ENCODE results near the gene SH2D1B.

DNA sequence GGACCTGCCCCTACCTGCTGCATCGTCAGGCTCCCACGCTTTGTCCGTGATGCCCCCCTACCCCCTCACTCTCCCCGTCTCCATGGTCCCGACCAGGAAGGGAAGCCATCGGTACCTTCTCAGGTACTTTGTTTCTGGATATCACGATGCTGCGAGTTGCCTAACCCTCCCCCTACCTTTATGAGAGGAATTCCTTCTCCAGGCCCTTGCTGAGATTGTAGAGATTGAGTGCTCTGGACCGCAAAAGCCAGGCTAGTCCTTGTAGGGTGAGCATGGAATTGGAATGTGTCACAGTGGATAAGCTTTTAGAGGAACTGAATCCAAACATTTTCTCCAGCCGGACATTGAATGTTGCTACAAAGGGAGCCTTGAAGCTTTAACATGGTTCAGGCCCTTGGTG is 44.2 kb downstream of the SH2D1B start:
- TF ChIP-seq, protein P1, sequence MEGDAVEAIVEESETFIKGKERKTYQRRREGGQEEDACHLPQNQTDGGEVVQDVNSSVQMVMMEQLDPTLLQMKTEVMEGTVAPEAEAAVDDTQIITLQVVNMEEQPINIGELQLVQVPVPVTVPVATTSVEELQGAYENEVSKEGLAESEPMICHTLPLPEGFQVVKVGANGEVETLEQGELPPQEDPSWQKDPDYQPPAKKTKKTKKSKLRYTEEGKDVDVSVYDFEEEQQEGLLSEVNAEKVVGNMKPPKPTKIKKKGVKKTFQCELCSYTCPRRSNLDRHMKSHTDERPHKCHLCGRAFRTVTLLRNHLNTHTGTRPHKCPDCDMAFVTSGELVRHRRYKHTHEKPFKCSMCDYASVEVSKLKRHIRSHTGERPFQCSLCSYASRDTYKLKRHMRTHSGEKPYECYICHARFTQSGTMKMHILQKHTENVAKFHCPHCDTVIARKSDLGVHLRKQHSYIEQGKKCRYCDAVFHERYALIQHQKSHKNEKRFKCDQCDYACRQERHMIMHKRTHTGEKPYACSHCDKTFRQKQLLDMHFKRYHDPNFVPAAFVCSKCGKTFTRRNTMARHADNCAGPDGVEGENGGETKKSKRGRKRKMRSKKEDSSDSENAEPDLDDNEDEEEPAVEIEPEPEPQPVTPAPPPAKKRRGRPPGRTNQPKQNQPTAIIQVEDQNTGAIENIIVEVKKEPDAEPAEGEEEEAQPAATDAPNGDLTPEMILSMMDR (IDR thresholded peaks at IDR 0.05): no peak
- no peak for TF ChIP-seq POLR2A (IDR thresholded peaks at IDR 0.05)
- no peak for TF ChIP-seq POLR2AphosphoS5 (IDR thresholded peaks at IDR 0.05)
- TF ChIP-seq EP300 (IDR thresholded peaks at IDR 0.05): no peak

Measured in upper lobe of left lung (tissue), 4 donors.